HEK293 (cell line): ENCODE data around the gene TRAF7.

ENCODE experiments used
- CTCF ChIA-PET: fragments of 350-600 bp; formaldehyde crosslinking; extraction: SDS; loops from one replicate; lab custom pipeline; 2021; ENCODE audit warnings: antibody characterized with exemption; lab: Yijun Ruan, JAX
- POLR2A ChIA-PET: fragments of 300-600 bp; formaldehyde crosslinking; extraction: SDS; loops from one replicate; lab custom pipeline; 2020; ENCODE audit warnings: antibody characterized with exemption, inconsistent platforms; lab: Yijun Ruan, JAX
- H3K27ac ChIP-seq: fragments of 200-500 bp; sonication (Bioruptor generic); 2 replicates; pipeline ENCODE4 v1.5.1; 2014; ENCODE audit warnings: low read depth, low read length, control low read depth, inconsistent platforms; ENCODE audit errors: extremely low read depth
- H3K36me3 ChIP-seq, 2 experiments: fragments of 200-500 bp in 1 of 2; sonication (Bioruptor generic) in 1 of 2; 1 replicate in 1 of 2; 2 replicates in 1 of 2; pipeline ENCODE4 v1.5.1; 2014 to 2017; ENCODE audit warnings: inconsistent platforms in 2 of 2, low read length in 2 of 2; ENCODE audit not compliant: control insufficient read depth in 2 of 2, insufficient read depth in 1 of 2
- H3K4me1 ChIP-seq: fragments of 200-500 bp; sonication (Bioruptor generic); 2 replicates; pipeline ENCODE4 v1.5.1; 2014; ENCODE audit warnings: mild to moderate bottlenecking, low read length, inconsistent platforms; ENCODE audit not compliant: control insufficient read depth, insufficient read depth
- H3K4me3 ChIP-seq: 2 replicates; pipeline ENCODE4 v1.5.1; 2011; ENCODE audit warnings: low read depth, mild to moderate bottlenecking, control low read depth, low read length, moderate library complexity
- H3K9me3 ChIP-seq: fragments of 200-500 bp; sonication (Bioruptor generic); 2 replicates; pipeline ENCODE4 v1.5.1; 2014; ENCODE audit warnings: low read depth, low read length, inconsistent platforms; ENCODE audit not compliant: control insufficient read depth, insufficient read depth
- GFI1B ChIP-seq: fragments of 450-650 bp; formaldehyde crosslinking; IDR thresholded peaks from 2 replicates; pipeline ENCODE4 v1.5.1; 2016; ENCODE audit warnings: missing biosample characterization, missing genetic modification characterization
- IKZF3 ChIP-seq: fragments of 450-650 bp; IDR thresholded peaks from 2 replicates; pipeline ENCODE4 v1.5.0; 2018; ENCODE audit warnings: missing biosample characterization, mild to moderate bottlenecking, missing genetic modification characterization, moderate library complexity
- PRDM1 ChIP-seq: fragments of 450-650 bp; formaldehyde crosslinking; IDR thresholded peaks from 2 replicates; pipeline ENCODE4; 2016; ENCODE audit warnings: missing biosample characterization, missing genetic modification characterization
- WT1 ChIP-seq: fragments of 450-650 bp; formaldehyde crosslinking; IDR thresholded peaks from 2 replicates; pipeline ENCODE4 v1.5.1; 2016; ENCODE audit warnings: missing biosample characterization, missing genetic modification characterization
- ZBTB20 ChIP-seq: fragments of 450-650 bp; formaldehyde crosslinking; IDR thresholded peaks from 2 replicates; pipeline ENCODE4 v1.5.1; 2016; ENCODE audit warnings: missing biosample characterization, missing genetic modification characterization
- ZEB2 ChIP-seq: fragments of 450-650 bp; formaldehyde crosslinking; IDR thresholded peaks from 2 replicates; pipeline ENCODE4 v1.5.1; 2016; ENCODE audit warnings: missing biosample characterization, missing genetic modification characterization
- ZFP3 ChIP-seq: fragments of 450-650 bp; formaldehyde crosslinking; IDR thresholded peaks from 2 replicates; pipeline ENCODE4 v1.5.1; 2016; ENCODE audit warnings: low read depth, missing biosample characterization, missing genetic modification characterization
- ZFP41 ChIP-seq: fragments of 450-650 bp; formaldehyde crosslinking; IDR thresholded peaks from 2 replicates; pipeline ENCODE4 v1.5.1; 2016; ENCODE audit warnings: missing biosample characterization, missing genetic modification characterization, borderline replicate concordance
- ZNF223 ChIP-seq: fragments of 450-650 bp; formaldehyde crosslinking; IDR thresholded peaks from 2 replicates; pipeline ENCODE4 v1.5.1; 2016; ENCODE audit warnings: missing biosample characterization, missing genetic modification characterization
- ZNF24 ChIP-seq: fragments of 450-650 bp; formaldehyde crosslinking; IDR thresholded peaks from 2 replicates; pipeline ENCODE4 v1.5.1; 2016; ENCODE audit warnings: missing biosample characterization, missing genetic modification characterization
- ZNF266 ChIP-seq: fragments of 450-650 bp; formaldehyde crosslinking; IDR thresholded peaks from 2 replicates; pipeline ENCODE4 v1.5.1; 2016; ENCODE audit warnings: missing biosample characterization, missing genetic modification characterization, low read depth
- ZNF335 ChIP-seq: fragments of 450-650 bp; formaldehyde crosslinking; conservative IDR thresholded peaks from 2 replicates; pipeline ENCODE4 v1.5.1; 2016; ENCODE audit warnings: missing biosample characterization, missing genetic modification characterization
- ZNF366 ChIP-seq: fragments of 450-650 bp; formaldehyde crosslinking; conservative IDR thresholded peaks from 2 replicates; pipeline ENCODE4 v1.5.1; 2016; ENCODE audit warnings: missing biosample characterization, missing genetic modification characterization
- ZNF521 ChIP-seq: fragments of 450-650 bp; formaldehyde crosslinking; IDR thresholded peaks from 2 replicates; pipeline ENCODE4 v1.5.1; 2017; ENCODE audit warnings: missing biosample characterization, mild to moderate bottlenecking, missing genetic modification characterization
- ZNF600 ChIP-seq: fragments of 450-650 bp; formaldehyde crosslinking; IDR thresholded peaks from 2 replicates; pipeline ENCODE4 v1.5.1; 2016; ENCODE audit warnings: missing biosample characterization, missing genetic modification characterization
- ZNF629 ChIP-seq: fragments of 450-650 bp; formaldehyde crosslinking; IDR thresholded peaks from 2 replicates; pipeline ENCODE4 v1.5.1; 2017; ENCODE audit warnings: missing biosample characterization, missing genetic modification characterization
- ZNF660 ChIP-seq: fragments of 450-650 bp; IDR thresholded peaks from 2 replicates; pipeline ENCODE4 v1.5.1; 2018; ENCODE audit warnings: missing biosample characterization, mild to moderate bottlenecking, missing genetic modification characterization
- ZNF830 ChIP-seq: fragments of 450-650 bp; IDR thresholded peaks from 2 replicates; pipeline ENCODE4 v1.5.0; 2018; ENCODE audit warnings: missing biosample characterization, missing genetic modification characterization, low read depth, mild to moderate bottlenecking, moderate library complexity
- ZSCAN16 ChIP-seq: fragments of 450-650 bp; formaldehyde crosslinking; IDR thresholded peaks from 2 replicates; pipeline ENCODE4 v1.5.1; 2016; ENCODE audit warnings: missing biosample characterization, missing genetic modification characterization
- TF ChIP-seq, protein P1 (sequence below): fragments of 450-650 bp; formaldehyde crosslinking; IDR thresholded peaks from 2 replicates; pipeline ENCODE4 v1.5.1; 2017; ENCODE audit warnings: missing biosample characterization, mild to moderate bottlenecking, missing genetic modification characterization, moderate library complexity

The TRAF7 gene

DNA sequence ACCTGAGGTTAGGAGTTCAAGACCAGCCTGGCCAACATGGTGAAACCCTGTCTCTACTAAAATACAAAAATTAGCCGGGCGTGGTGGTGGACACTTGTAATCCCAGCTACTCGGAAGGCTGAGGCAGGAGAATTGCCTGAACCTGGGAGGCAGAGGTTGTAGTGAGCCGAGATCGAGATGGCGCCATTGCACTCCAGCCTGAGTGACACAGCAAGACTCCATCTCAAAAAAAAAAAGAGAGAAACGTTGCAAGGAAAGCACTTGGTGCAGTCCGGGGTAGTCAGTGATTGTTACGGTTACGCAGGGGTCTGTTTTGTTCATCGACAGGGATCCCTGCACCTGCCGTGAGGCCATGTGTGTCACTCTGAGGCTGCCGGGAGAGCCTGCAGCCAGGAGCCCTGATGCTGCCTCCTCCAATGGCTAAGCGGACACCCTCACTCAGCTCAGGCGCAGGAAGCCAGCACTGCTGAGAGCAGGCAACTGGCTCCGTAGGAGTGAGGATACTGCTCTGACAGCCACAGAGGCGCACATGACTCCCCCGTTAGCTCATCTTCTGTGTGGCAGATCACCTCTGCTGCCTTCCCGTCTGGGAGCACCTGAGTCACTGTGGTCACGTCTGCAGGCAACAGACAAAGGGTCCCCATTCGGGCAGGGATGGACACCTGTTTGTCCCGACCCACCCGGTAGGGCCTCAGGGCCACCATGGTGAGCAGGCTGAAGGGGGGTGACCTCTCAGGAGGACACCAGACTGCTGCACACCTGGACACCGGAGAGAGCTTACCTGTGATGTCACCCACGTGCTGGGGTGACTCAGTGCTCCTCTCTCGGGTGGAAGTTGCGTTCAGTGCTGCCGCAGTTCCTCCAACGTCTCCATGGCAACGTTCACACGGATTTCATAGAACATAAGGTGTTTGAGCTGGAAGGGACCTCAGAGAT lies 12.4 kb upstream of the TRAF7 start:
- H3K9me3 ChIP-seq: no peaks in the 10 kb centered on the region
- CTCF ChIA-PET: interaction anchor here (0.6 kb wide), 1 partner anchor 127 kb away, joined by 4 read pairs; no protein-coding TSS in a partner anchor
- H3K4me3 ChIP-seq: no peak overlapping the region
- TF ChIP-seq ZNF366 (tag by site-specific recombination) (no peak), IKZF3 (tag by site-specific recombination) (no peak), WT1 (tag by site-specific recombination) (no peak), ZEB2 (tag by site-specific recombination) (peak; percentile 47; the same call in 1 of the 2 replicates), PRDM1 (tag by site-specific recombination) (no peak), ZNF266 (tag by site-specific recombination) (no peak)
- POLR2A ChIA-PET: interaction anchor here (0.6 to 9.4 kb wide), 2 partner anchors 12 to 122 kb away, joined by 4 to 92 read pairs; partner anchors contain the start of gene TRAF7
- no peaks in the 10 kb centered on the region for H3K36me3 ChIP-seq
- H3K4me1 ChIP-seq: no peaks in the 10 kb centered on the region
- no peak overlapping the region for H3K27ac ChIP-seq

DNA sequence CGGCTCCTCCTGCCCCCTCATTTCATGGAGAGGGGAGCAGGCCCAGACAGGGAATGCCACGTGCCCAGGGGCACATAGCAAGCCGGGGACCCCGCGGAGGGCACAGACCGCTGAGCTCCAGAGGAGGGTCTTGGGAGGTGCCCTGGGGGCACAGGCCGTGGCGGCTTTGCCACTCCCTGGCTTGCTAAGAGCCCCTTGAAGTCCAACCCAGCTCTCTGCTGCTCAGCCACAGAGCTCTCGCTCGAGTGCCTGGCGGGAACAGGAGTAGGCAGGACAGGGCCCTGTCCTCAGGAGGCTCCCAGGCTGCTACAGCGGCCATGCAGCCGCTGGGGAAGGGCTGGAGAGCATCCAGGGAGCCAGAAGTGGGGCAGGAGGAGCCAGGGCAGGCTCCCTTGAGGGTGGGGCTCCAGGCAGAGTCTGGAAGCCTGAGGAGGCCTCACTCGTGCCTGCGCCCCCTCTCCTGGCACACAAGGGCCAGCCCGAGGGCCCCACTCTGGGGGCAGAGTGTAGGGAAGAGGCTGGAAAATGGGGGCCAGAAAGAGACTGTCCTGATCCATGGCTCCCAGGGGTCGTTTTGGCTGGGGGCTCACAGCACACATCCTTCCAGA lies 11.6 kb upstream of the TRAF7 start:
- ChIA-PET CTCF (interaction anchor here (0.6 kb wide), 2 partner anchors 69 to 127 kb away, joined by 3 to 4 read pairs; no protein-coding TSS in a partner anchor), POLR2A (interaction anchor here (0.6 to 9.4 kb wide), 2 partner anchors 11 to 123 kb away, joined by 4 to 92 read pairs; partner anchors contain the start of gene TRAF7)
- Histone ChIP-seq H3K36me3 (no peaks in the 10 kb centered on the region), H3K27ac (no peak overlapping the region), H3K4me1 (peaks cover 1% of the 10 kb centered on the region), H3K9me3 (no peaks in the 10 kb centered on the region), H3K4me3 (no peak overlapping the region)
- TF ChIP-seq ZNF24 (no peak), ZNF521 (tag by site-specific recombination) (no peak), ZNF830 (tag by site-specific recombination) (no peak), GFI1B (no peak), ZBTB20 (tag by site-specific recombination) (no peak), ZNF660 (tag by site-specific recombination) (no peak), ZNF223 (0 out of 2 replicates have a peak, but pooled peaks have one; percentile 26), ZNF335 (tag by site-specific recombination) (peak; percentile 84)
- TF ChIP-seq, protein P1, sequence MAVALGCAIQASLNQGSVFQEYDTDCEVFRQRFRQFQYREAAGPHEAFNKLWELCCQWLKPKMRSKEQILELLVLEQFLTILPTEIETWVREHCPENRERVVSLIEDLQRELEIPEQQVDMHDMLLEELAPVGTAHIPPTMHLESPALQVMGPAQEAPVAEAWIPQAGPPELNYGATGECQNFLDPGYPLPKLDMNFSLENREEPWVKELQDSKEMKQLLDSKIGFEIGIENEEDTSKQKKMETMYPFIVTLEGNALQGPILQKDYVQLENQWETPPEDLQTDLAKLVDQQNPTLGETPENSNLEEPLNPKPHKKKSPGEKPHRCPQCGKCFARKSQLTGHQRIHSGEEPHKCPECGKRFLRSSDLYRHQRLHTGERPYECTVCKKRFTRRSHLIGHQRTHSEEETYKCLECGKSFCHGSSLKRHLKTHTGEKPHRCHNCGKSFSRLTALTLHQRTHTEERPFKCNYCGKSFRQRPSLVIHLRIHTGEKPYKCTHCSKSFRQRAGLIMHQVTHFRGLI: no peak

GRCh38 chr16:2145843-2146242 lies 9.7 kb upstream of the TRAF7 start:
- no peaks in the 10 kb centered on the region for H3K36me3 ChIP-seq
- ChIA-PET CTCF (interaction anchor here (0.6 to 2.8 kb wide), 4 partner anchors 24 to 142 kb away, joined by 3 to 13 read pairs (median 3); no protein-coding TSS in a partner anchor), POLR2A (interaction anchor here (9.4 kb wide), 1 partner anchor 9 kb away, joined by 92 read pairs; the partner anchor contains the start of gene TRAF7)
- peaks cover 4% of the 10 kb centered on the region for H3K4me1 ChIP-seq
- no peaks in the 10 kb centered on the region for H3K9me3 ChIP-seq
- no peak overlapping the region for H3K4me3 ChIP-seq
- TF ChIP-seq ZSCAN16 (no peak), ZFP41 (tag by site-specific recombination) (no peak), ZFP3 (tag by site-specific recombination) (peak; percentile 92), ZNF629 (tag by site-specific recombination) (no peak), ZNF600 (tag by site-specific recombination) (peak; percentile 85)
- TF ChIP-seq, all 188 proteins: peak for 2
- no peak overlapping the region for H3K27ac ChIP-seq
